ENCODE measurements around the gene NUDT3. TPM values are rescaled to one million over a fixed set of nuclear protein-coding genes. Genes with fewer than 3 reads are reported as not detected.
A peak's percentile ranks its signal among the peaks of the same experiment; 100 is the strongest.
"Not testable (repeated sequence)": the region's sequence is repeated elsewhere in the genome, so short reads cannot be mapped to it uniquely, and the experiment has no call there.

NUDT3 gene
- total RNA-seq, 1 donor = 24.4 TPM

DNA sequence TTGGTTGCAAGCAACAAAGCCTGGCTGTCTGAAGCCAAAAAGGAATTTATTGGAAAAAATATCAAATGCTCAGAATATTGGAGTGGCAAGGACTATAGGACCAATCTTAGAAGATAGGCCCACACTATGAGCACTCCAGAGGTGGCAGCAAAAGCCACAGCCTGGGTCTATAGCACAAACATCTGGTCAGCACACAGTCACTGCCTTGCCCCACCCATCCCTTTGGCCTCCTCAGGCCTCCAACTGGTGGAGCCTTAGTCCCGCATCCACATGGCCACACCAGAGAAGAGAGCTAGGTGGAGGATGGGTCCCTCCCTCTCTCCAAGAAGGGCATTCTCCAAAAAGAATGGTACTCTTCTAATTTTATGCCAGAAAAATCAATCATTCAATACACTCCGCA lies 14.0 kb downstream of the NUDT3 start:
- no peak overlapping the region for H3K4me3 ChIP-seq (ENCODE audit: low read depth, low read length)
- DNase-seq (ENCODE audit: low read depth) = no peak
- TF ChIP-seq, protein P1, sequence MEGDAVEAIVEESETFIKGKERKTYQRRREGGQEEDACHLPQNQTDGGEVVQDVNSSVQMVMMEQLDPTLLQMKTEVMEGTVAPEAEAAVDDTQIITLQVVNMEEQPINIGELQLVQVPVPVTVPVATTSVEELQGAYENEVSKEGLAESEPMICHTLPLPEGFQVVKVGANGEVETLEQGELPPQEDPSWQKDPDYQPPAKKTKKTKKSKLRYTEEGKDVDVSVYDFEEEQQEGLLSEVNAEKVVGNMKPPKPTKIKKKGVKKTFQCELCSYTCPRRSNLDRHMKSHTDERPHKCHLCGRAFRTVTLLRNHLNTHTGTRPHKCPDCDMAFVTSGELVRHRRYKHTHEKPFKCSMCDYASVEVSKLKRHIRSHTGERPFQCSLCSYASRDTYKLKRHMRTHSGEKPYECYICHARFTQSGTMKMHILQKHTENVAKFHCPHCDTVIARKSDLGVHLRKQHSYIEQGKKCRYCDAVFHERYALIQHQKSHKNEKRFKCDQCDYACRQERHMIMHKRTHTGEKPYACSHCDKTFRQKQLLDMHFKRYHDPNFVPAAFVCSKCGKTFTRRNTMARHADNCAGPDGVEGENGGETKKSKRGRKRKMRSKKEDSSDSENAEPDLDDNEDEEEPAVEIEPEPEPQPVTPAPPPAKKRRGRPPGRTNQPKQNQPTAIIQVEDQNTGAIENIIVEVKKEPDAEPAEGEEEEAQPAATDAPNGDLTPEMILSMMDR (IDR thresholded peaks at IDR 0.05; ENCODE audit: insufficient read depth, low read length) = no peak

DNA sequence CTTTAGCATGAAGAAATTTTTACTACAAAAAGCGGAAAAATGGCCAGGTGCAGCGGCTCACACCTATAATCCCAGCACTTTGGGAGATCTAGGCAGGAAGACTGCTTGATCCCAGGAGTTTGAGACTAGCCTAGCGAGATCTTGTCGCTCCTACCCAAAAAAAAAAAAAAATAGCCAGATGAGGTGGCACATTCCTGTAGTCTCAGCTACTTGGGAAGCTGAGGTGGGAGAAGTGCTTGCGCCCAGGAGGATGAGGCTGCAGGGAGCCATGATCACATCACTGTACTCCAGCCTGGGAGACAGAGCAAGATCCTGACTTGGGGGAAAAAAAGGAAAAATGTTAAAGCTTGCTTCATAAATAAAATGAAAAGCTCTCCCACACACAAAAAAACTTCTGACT lies 14.5 kb downstream of the NUDT3 start:
- TF ChIP-seq, protein P1 (IDR thresholded peaks at IDR 0.05; ENCODE audit: insufficient read depth, low read length) = no peak
- DNase-seq (ENCODE audit: low read depth) = no peak
- no peak overlapping the region for H3K4me3 ChIP-seq (ENCODE audit: low read depth, low read length)

DNA sequence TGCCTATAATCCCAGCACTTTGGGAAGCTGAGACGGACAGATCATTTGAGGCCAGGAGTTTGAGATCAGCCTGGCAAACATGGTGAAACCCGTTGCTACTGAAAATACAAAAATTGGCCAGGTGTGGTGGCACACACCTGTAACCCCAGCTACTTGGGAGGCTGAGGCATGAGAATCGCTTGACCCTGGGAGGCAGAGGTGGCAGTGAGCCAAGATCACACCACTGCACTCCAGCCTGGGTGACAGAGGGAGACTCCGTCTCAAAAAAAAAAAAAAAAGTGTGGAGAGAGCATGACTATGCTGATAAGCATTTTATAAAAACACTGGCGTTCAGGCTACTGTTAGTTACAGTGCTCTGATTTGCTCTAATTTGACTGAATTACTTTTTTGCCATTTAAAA lies 14.9 kb downstream of the NUDT3 start:
- DNase-seq (ENCODE audit: low read depth) = not testable (repeated sequence)

DNA sequence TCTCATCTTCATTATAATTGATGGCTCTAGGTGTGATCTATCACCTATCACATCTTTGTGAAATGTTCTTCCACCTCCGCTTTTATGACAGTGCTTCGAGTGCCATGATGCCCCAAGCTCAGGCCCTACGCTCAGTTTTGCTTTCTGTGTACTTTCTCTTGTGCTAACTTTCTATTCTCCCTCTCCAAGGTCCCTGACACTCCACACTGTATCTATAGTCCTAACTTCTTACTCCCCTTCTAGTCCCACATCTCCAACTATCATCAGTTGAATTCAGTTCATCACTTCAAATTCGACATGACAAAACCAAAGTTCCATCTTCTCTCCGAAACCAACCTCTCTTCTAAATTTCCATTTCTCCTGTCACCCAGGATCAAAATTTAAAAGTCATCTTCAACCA lies 16.6 kb downstream of the NUDT3 start:
- DNase-seq (ENCODE audit: low read depth) = no peak
- H3K4me3 ChIP-seq (ENCODE audit: low read depth, low read length) = no peak overlapping the region
- TF ChIP-seq, protein P1 (IDR thresholded peaks at IDR 0.05; ENCODE audit: insufficient read depth, low read length) = no peak

More for the DNA sequence above, 14.9 kb downstream of the NUDT3 start:
- not testable (repeated sequence) for H3K4me3 ChIP-seq (ENCODE audit: low read depth, low read length)

DNA sequence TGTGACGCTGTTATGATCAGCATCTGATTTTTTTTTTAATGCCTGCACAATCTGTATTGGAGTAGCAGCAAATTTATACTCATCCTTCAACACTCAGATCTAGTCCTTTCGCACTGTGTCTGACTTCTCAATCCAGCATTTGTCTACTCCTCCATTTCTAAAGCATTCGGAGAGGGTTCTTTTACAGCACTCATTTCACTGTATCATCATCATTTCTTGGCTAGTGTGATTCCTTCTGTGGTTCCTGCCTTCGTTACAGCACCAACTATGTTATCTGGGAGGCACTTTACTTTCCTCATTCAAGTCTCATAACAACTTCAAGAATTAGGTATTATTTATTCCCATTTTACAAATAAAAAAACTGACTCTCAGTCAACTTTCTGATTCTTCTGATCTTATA lies 18.0 kb downstream of the NUDT3 start:
- TF ChIP-seq, protein P1 (IDR thresholded peaks at IDR 0.05; ENCODE audit: insufficient read depth, low read length) = no peak
- DNase-seq (ENCODE audit: low read depth) = peak; percentile 27
- no peak overlapping the region for H3K4me3 ChIP-seq (ENCODE audit: low read depth, low read length)

DNA sequence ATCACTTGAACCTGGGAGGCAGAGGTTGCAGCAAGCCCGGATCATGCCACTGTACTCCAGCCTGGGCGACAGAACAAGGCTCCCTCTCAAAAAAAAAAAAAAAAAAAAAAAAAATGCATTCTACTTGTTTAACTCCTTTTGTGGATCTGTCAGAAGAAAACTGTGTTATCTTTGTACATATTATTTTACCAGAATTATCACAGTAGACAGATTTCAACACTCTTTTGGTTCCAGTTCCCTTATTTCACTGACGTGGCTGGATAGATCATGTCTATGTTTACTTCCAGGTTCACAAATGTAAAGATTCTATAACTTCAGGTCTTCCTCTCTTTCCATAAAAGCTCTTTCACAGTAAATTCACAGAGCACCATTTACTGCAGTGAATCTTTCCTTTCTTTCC lies 18.4 kb downstream of the NUDT3 start:
- H3K4me3 ChIP-seq (ENCODE audit: low read depth, low read length) = no peak overlapping the region
- DNase-seq (ENCODE audit: low read depth) = no peak
- TF ChIP-seq, protein P1 (IDR thresholded peaks at IDR 0.05; ENCODE audit: insufficient read depth, low read length) = no peak

DNA sequence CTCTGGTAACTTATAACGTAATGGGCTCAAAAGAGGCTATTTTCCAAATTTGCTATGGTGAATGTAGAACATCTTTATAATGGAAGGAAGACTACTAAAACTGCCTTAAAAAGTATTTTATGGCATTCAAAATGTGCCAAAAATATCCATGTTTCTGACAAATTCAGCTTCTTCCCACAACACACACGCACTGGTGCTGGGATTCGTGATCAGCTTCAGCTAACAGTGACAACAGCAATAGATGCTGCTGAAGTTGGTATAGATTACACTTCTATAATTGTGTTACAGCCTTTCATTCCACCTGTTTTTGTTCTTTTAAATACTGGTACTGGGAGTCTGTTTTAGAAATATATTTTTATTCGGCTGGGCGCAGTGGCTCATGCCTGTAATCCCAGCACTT lies 19.0 kb downstream of the NUDT3 start:
- TF ChIP-seq, protein P1 (IDR thresholded peaks at IDR 0.05; ENCODE audit: insufficient read depth, low read length) = no peak
- no peak for DNase-seq (ENCODE audit: low read depth)
- H3K4me3 ChIP-seq (ENCODE audit: low read depth, low read length) = no peak overlapping the region

DNA sequence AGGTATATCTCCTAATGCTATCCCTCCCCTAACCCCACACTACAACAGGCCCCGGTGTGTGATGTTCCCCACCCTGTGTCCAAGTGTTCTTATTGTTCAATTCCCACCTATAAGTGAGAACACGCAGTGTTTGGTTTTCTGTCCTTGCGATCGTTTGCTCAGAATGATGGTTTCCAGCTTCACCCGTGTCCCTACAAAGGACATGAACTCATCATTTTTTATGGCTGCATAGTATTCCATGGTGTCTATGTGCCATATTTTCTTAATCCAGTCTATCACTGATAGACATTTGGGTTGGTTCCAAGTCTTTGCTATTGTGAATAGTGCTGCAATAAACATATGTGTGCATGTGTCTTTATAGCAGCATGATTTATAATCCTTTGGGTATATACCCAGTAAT lies 20.6 kb downstream of the NUDT3 start:
- not testable (repeated sequence) for DNase-seq (ENCODE audit: low read depth); H3K4me3 ChIP-seq (ENCODE audit: low read depth, low read length)
